ENCODE data around the gene CLDN5. TPM values are rescaled to one million over a fixed set of nuclear protein-coding genes. Genes with fewer than 3 reads are reported as not detected.

The CLDN5 gene
- total RNA-seq, 1 donor from 2014 or later = 2.2 TPM

GRCh38 chr22:19520566-19521305 lies 3.5 kb downstream of the CLDN5 start:
- H3K27ac Mint-ChIP-seq = no peak overlapping the region
- no peak overlapping the region for H3K4me3 Mint-ChIP-seq
- H3K4me1 Mint-ChIP-seq (ENCODE audit: unreplicated experiment) = no peaks in the 10 kb centered on the region
- no peaks in the 10 kb centered on the region for H3K9me3 Mint-ChIP-seq
- peaks cover 30% of the 10 kb centered on the region for H3K27me3 Mint-ChIP-seq
- H3K36me3 Mint-ChIP-seq = no peaks in the 10 kb centered on the region
- TF ChIP-seq CTCF (conservative IDR thresholded peaks at IDR 0.05) = no peak
- peak; percentile 52 for DNase-seq (ENCODE audit: extremely low spot score, unreplicated experiment)

DNA sequence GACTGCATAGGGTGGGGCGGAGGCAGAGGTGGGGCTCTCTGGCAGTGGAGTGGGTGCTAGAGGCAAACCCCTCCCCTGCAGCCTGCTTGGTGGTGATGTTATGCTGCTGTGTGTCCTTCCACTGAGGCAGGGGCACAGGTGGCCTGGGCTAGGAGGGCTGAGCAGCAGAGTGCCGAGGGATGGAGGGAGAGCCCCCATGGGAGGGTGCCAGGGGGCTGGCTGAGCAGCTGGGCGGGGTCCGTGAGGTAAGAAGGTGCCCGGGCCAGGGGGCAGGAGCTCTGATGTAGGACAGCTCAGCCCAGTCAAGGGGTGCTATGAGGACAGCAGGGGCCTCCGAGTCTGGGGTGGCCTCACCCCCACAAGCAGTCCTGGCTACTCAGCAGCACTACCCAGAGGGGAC lies 4.2 kb downstream of the CLDN5 start:
- no peak for TF ChIP-seq CTCF (conservative IDR thresholded peaks at IDR 0.05)
- no peaks in the 10 kb centered on the region for H3K4me1 Mint-ChIP-seq (ENCODE audit: unreplicated experiment)
- H3K27me3 Mint-ChIP-seq = peaks cover 25% of the 10 kb centered on the region
- H3K27ac Mint-ChIP-seq = no peak overlapping the region
- H3K36me3 Mint-ChIP-seq = no peaks in the 10 kb centered on the region
- no peak overlapping the region for H3K4me3 Mint-ChIP-seq
- peak; percentile 53 for DNase-seq (ENCODE audit: extremely low spot score, unreplicated experiment)
- no peaks in the 10 kb centered on the region for H3K9me3 Mint-ChIP-seq

- TF ChIP-seq CTCF (conservative IDR thresholded peaks at IDR 0.05) = no peak
- H3K9me3 Mint-ChIP-seq = no peaks in the 10 kb centered on the region
- no peak overlapping the region for H3K4me3 Mint-ChIP-seq
- peaks cover 20% of the 10 kb centered on the region for H3K27me3 Mint-ChIP-seq
- H3K27ac Mint-ChIP-seq = no peak overlapping the region
- DNase-seq (ENCODE audit: extremely low spot score, unreplicated experiment) = peak; percentile 59
- no peaks in the 10 kb centered on the region for H3K4me1 Mint-ChIP-seq (ENCODE audit: unreplicated experiment)
- H3K36me3 Mint-ChIP-seq = no peaks in the 10 kb centered on the region
Observed at GRCh38 chr22:19519041-19519926, 4.9 kb downstream of the CLDN5 start.

- Mint-ChIP-seq H3K4me3 (no peak overlapping the region), H3K27ac (no peak overlapping the region), H3K36me3 (peaks cover 5% of the 10 kb centered on the region), H3K27me3 (peaks cover 16% of the 10 kb centered on the region), H3K4me1 (ENCODE audit: unreplicated experiment) (no peaks in the 10 kb centered on the region), H3K9me3 (peaks cover 1% of the 10 kb centered on the region)
- TF ChIP-seq CTCF (conservative IDR thresholded peaks at IDR 0.05) = no peak
- no peak for DNase-seq (ENCODE audit: extremely low spot score, unreplicated experiment)
Observed at GRCh38 chr22:19518635-19519034, 5.6 kb downstream of the CLDN5 start.

- peaks cover 11% of the 10 kb centered on the region for H3K27me3 Mint-ChIP-seq
Observed at GRCh38 chr22:19517919-19518611, 6.1 kb downstream of the CLDN5 start.

More at GRCh38 chr22:19517919-19518611, 6.1 kb downstream of the CLDN5 start:
- Mint-ChIP-seq H3K27ac (no peak overlapping the region), H3K4me3 (no peak overlapping the region), H3K4me1 (ENCODE audit: unreplicated experiment) (no peaks in the 10 kb centered on the region), H3K36me3 (peaks cover 9% of the 10 kb centered on the region), H3K9me3 (peaks cover 6% of the 10 kb centered on the region)
- TF ChIP-seq CTCF (conservative IDR thresholded peaks at IDR 0.05) = no peak
- peak; percentile 56 for DNase-seq (ENCODE audit: extremely low spot score, unreplicated experiment)
